Epidermal melanocyte (primary cell): ENCODE results near the gene CHMP6.
"Not testable (repeated sequence)": the region's sequence is repeated elsewhere in the genome, so short reads cannot be mapped to it uniquely, and the experiment has no call there.

Experiments used
- DNase-seq: peaks from one replicate; pipeline ENCODE4 v3.0.0; 2011; ENCODE audit warnings: low spot score; ENCODE audit not compliant: insufficient read length

The CHMP6 gene

GRCh38 chr17:81029859-81030258 lies 38.2 kb downstream of the CHMP6 start:
- no peak for DNase-seq

GRCh38 chr17:81030312-81030711 lies 38.7 kb downstream of the CHMP6 start:
- DNase-seq = not testable (repeated sequence)

GRCh38 chr17:81030741-81031565 lies 39.3 kb downstream of the CHMP6 start:
- no peak for DNase-seq

GRCh38 chr17:81031566-81032550 lies 40.2 kb downstream of the CHMP6 start:
- no peak for DNase-seq

GRCh38 chr17:81032641-81033480 lies 41.2 kb downstream of the CHMP6 start:
- DNase-seq = no peak

- no peak for DNase-seq
These were observed 42.0 kb downstream of the CHMP6 start for GRCh38 chr17:81033535-81034167.

- no peak for DNase-seq
These were observed 42.6 kb downstream of the CHMP6 start for GRCh38 chr17:81034168-81034777.

GRCh38 chr17:81034779-81035520 lies 43.3 kb downstream of the CHMP6 start, which contains the start of gene BAIAP2:
BAIAP2 (plus strand) TSS chr17:81035151; CDS start chr17:81035255, 104 bp downstream.
- peak; percentile 100 for DNase-seq

- no peak for DNase-seq
These were observed 44.0 kb downstream of the CHMP6 start for GRCh38 chr17:81035521-81036196.

GRCh38 chr17:81036197-81036941 lies 44.7 kb downstream of the CHMP6 start:
- no peak for DNase-seq

GRCh38 chr17:81037026-81037797 lies 45.6 kb downstream of the CHMP6 start:
- no peak for DNase-seq

GRCh38 chr17:81037798-81038733 lies 46.4 kb downstream of the CHMP6 start:
- DNase-seq = no peak

GRCh38 chr17:81039096-81039495 lies 47.5 kb downstream of the CHMP6 start:
- DNase-seq = no peak

- no peak for DNase-seq
These were observed 48.5 kb downstream of the CHMP6 start for GRCh38 chr17:81039854-81040758.

- DNase-seq = peak; percentile 24
These were observed 49.2 kb downstream of the CHMP6 start for GRCh38 chr17:81040791-81041337.
